SK-N-SH (cell line): ENCODE measurements around the gene AFAP1L2. TPM values are rescaled to one million over a fixed set of nuclear protein-coding genes. Genes with fewer than 3 reads are reported as not detected.

Experiments used
- CTCF ChIA-PET: fragments of 300-600, 350-600 bp; formaldehyde crosslinking; extraction: SDS; loops from one replicate; lab custom pipeline; 2021; lab: Yijun Ruan, JAX
- POLR2A ChIA-PET: fragments of 350-600 bp; sonication (Branson Sonifier 250); formaldehyde crosslinking; extraction: SDS; loops from one replicate; lab custom pipeline; 2020; ENCODE audit warnings: antibody characterized with exemption, inconsistent platforms; lab: Yijun Ruan, JAX
- DNase-seq: peaks from one replicate; pipeline ENCODE4 v3.0.0; 2012
- H2AFZ ChIP-seq: fragments of 200-600 bp; sonication (generic); 2 replicates; pipeline ENCODE4 v1.8.1; 2016; ENCODE audit warnings: antibody characterized with exemption, mild to moderate bottlenecking, low read depth
- H3F3A ChIP-seq: fragments of 200-600 bp; sonication (generic); replicated peaks from 2 replicates; pipeline ENCODE3; 2016; ENCODE audit warnings: antibody characterized with exemption, mild to moderate bottlenecking; ENCODE audit not compliant: insufficient read depth
- H3K27ac ChIP-seq, 2 experiments: fragments of 200-500 bp in 1 of 2; fragments of 200-600 bp in 1 of 2; sonication (Bioruptor generic) in 1 of 2; sonication (generic), shearing (Covaris generic) in 1 of 2; 2 replicates each; pipeline versions ENCODE4 v1.5.1 to v1.6.1; 2014 to 2016; ENCODE audit warnings: low read depth in 2 of 2, inconsistent platforms in 1 of 2, low read length in 1 of 2, mild to moderate bottlenecking in 1 of 2, mixed read lengths in 1 of 2
- H3K27me3 ChIP-seq: fragments of 200-600 bp; sonication (generic), shearing (Covaris generic); 2 replicates; pipeline ENCODE4 v1.6.1; 2016; ENCODE audit warnings: mixed run types; ENCODE audit not compliant: insufficient read depth
- H3K36me3 ChIP-seq, 2 experiments: fragments of 200-500 bp in 1 of 2; fragments of 200-600 bp in 1 of 2; sonication (Bioruptor generic) in 1 of 2; sonication (generic) in 1 of 2; replicated peaks in 1 of 2; 2 replicates each; pipeline versions ENCODE3 to v1.5.1; 2014 to 2016; ENCODE audit warnings: low read length in 1 of 2, mild to moderate bottlenecking in 1 of 2; ENCODE audit not compliant: insufficient read depth in 2 of 2, control insufficient read depth in 1 of 2
- H3K4me1 ChIP-seq, 2 experiments: fragments of 200-500 bp in 1 of 2; fragments of 200-600 bp in 1 of 2; sonication (Bioruptor generic) in 1 of 2; sonication (generic), shearing (Covaris generic) in 1 of 2; 2 replicates each; pipeline versions ENCODE4 v1.5.1 to v1.6.1; 2014 to 2016; ENCODE audit warnings: low read depth in 1 of 2, low read length in 1 of 2, mixed run types in 1 of 2; ENCODE audit not compliant: insufficient read depth in 2 of 2, control insufficient read depth in 1 of 2
- H3K4me2 ChIP-seq: fragments of 200-600 bp; sonication (generic), shearing (Covaris generic); 2 replicates; pipeline ENCODE4 v1.6.1; 2017; ENCODE audit warnings: mixed run types
- H3K4me3 ChIP-seq, 2 experiments: fragments of 200-500 bp in 1 of 2; fragments of 200-600 bp in 1 of 2; sonication (Bioruptor generic) in 1 of 2; sonication (generic), shearing (Covaris generic) in 1 of 2; 2 replicates each; pipeline versions ENCODE4 v1.5.1 to v1.8.1; 2014 to 2016; ENCODE audit warnings: low read depth in 2 of 2, inconsistent platforms in 1 of 2, low read length in 1 of 2, mild to moderate bottlenecking in 1 of 2, mixed read lengths in 1 of 2, moderate library complexity in 1 of 2
- H3K79me2 ChIP-seq: fragments of 200-600 bp; sonication (generic); 2 replicates; pipeline ENCODE4 v1.8.1; 2017; ENCODE audit warnings: mild to moderate bottlenecking; ENCODE audit not compliant: insufficient read depth
- H3K9ac ChIP-seq: fragments of 200-600 bp; sonication (generic); 2 replicates; pipeline ENCODE4 v1.6.1; 2017; ENCODE audit warnings: mixed run types
- H3K9me2 ChIP-seq: fragments of 200-600 bp; sonication (generic); 2 replicates; pipeline ENCODE4 v1.6.1; 2017; ENCODE audit warnings: mixed run types
- H3K9me3 ChIP-seq: fragments of 200-600 bp; sonication (generic); 2 replicates; pipeline ENCODE4 v1.6.1; 2017; ENCODE audit warnings: mixed run types, mild to moderate bottlenecking, moderate library complexity
- H4K20me1 ChIP-seq: fragments of 200-600 bp; sonication (generic); 2 replicates; pipeline ENCODE4 v1.6.1; 2017; ENCODE audit warnings: mild to moderate bottlenecking, mixed run types; ENCODE audit not compliant: insufficient read depth
- ELF1 ChIP-seq: IDR thresholded peaks from 2 replicates; pipeline ENCODE4 v1.4.0; 2012
- EP300 ChIP-seq, 2 experiments: IDR thresholded peaks; 2 replicates each; pipeline versions ENCODE4 v1.4.0 to v1.6.1; 2012; ENCODE audit warnings: borderline replicate concordance in 1 of 2, low read depth in 1 of 2, low read length in 1 of 2
- FOSL2 ChIP-seq: IDR thresholded peaks from 2 replicates; pipeline ENCODE4 v1.4.0; 2012; ENCODE audit warnings: low read depth, mild to moderate bottlenecking, moderate library complexity, borderline replicate concordance
- JUND ChIP-seq: IDR thresholded peaks from 2 replicates; pipeline ENCODE4 v1.4.0; 2012
- MXI1 ChIP-seq: IDR thresholded peaks from 2 replicates; pipeline ENCODE4 v1.6.1; 2012; ENCODE audit warnings: mild to moderate bottlenecking, low read depth, low read length, improper control_type of control experiment
- NFIC ChIP-seq: IDR thresholded peaks from 2 replicates; pipeline ENCODE4 v1.4.0; 2012; ENCODE audit warnings: borderline replicate concordance
- POLR2AphosphoS5 ChIP-seq: IDR thresholded peaks from 2 replicates; pipeline ENCODE4 v1.6.1; 2012; ENCODE audit warnings: low read depth, low read length
- RCOR1 ChIP-seq: fragments of 150-350 bp; IDR thresholded peaks from 2 replicates; pipeline ENCODE4 v1.6.1; 2017; ENCODE audit warnings: antibody characterized with exemption, low read length
- SIN3A ChIP-seq: IDR thresholded peaks from 2 replicates; pipeline ENCODE4 v1.6.1; 2012; ENCODE audit warnings: low read depth, mild to moderate bottlenecking, low read length, moderate library complexity, borderline replicate concordance
- TAF1 ChIP-seq: IDR thresholded peaks from 2 replicates; pipeline ENCODE4 v1.6.1; 2012; ENCODE audit warnings: low read depth, mild to moderate bottlenecking, low read length, moderate library complexity, borderline replicate concordance
- TEAD4 ChIP-seq: IDR thresholded peaks from 2 replicates; pipeline ENCODE4 v1.4.0; 2012; ENCODE audit warnings: mild to moderate bottlenecking, borderline replicate concordance; ENCODE audit not compliant: insufficient read depth
- YY1 ChIP-seq: IDR thresholded peaks from 2 replicates; pipeline ENCODE4 v1.4.0; 2012; ENCODE audit warnings: low read depth, mild to moderate bottlenecking
- WGBS: methylation state at CpG from one replicate; pipeline ENCODE4 v1.1.6; 2017; ENCODE audit warnings: low lambda C conversion rate; 5-methylcytosine and 5-hydroxymethylcytosine counted together
- polyA plus RNA-seq, 3 experiments: library from polyadenylated mRNA; depleted of rRNA; stranded (reverse); fragments of >200 nt; gene quantifications; 2 replicates each; pipeline ENCODE4 v1.2.3, GENCODE V29; 2012
- TF ChIP-seq, protein P1 (sequence below): fragments of 150-350 bp; IDR thresholded peaks from 2 replicates; pipeline ENCODE4 v1.6.1; 2016; ENCODE audit warnings: mild to moderate bottlenecking, low read depth, low read length
- TF ChIP-seq, protein P2 (sequence below): IDR thresholded peaks from 2 replicates; pipeline ENCODE4 v1.4.0; 2012; ENCODE audit warnings: low read depth, borderline replicate concordance
- TF ChIP-seq, protein P3 (sequence below): IDR thresholded peaks from 2 replicates; pipeline ENCODE4 v1.4.0; 2012; ENCODE audit warnings: low read depth, borderline replicate concordance
- TF ChIP-seq, protein P4 (sequence below): fragments of 200-600 bp; sonication (generic); IDR thresholded peaks from 2 replicates; pipeline ENCODE4 v1.6.1; 2017; ENCODE audit warnings: antibody characterized with exemption, mild to moderate bottlenecking, moderate library complexity

AFAP1L2 gene
- polyA plus RNA-seq, 1 of the 3 experiments (the other 2 are of a cell fraction) = 0.54 TPM

DNA sequence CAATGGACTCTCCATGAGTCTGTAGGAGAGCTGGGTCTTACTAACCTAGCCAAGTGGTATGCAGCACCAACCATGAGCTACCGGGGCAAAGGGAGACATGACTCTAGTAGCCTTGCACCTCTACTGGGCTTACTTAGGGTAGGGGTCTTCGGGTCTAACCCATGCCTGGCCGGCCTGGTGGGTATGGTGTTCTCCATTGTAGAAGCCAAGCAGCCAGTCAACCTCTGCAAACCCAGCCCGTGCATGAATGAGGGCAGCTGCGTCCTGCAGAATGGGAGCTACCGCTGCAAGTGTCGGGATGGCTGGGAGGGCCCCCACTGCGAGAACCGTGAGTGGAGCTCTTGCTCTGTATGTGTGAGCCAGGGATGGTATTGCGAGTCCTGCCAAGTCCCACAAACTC, 114.3 kb downstream of the AFAP1L2 start:
- ChIA-PET CTCF (interaction anchor here (0.8 to 5.2 kb wide), 5 partner anchors 14 to 258 kb away, joined by 3 to 37 read pairs (median 5); no protein-coding TSS in a partner anchor), POLR2A (no interaction called here)
- no peaks in the 10 kb centered on the region; a peak in 1 of 4 replicates for H3K4me1 ChIP-seq
- WGBS = 88% methylated on average over 6 of the region's 10 CpGs
- no peak overlapping the region for H2AFZ ChIP-seq
- H3K9me3 ChIP-seq = 0 out of 2 replicates have a peak, but pooled peaks cover 5% of the 10 kb centered on the region
- no peak overlapping the region for H3K4me3 ChIP-seq
- H3K4me2 ChIP-seq = no peak overlapping the region
- H3K27me3 ChIP-seq = no peaks in the 10 kb centered on the region
- DNase-seq = no peak
- H3F3A ChIP-seq = no peaks in the 10 kb centered on the region
- no peak overlapping the region for H3K9ac ChIP-seq
- TF ChIP-seq NFIC (no peak), TAF1 (no peak), TEAD4 (no peak), EP300 (IDR thresholded peaks at IDR 0.05; ENCODE audit: borderline replicate concordance in 1 of 2, low read depth in 1 of 2, low read length in 1 of 2) (no peak), YY1 (no peak), POLR2AphosphoS5 (no peak), JUND (no peak), ELF1 (no peak), FOSL2 (no peak), MXI1 (no peak), RCOR1 (no peak), SIN3A (no peak)
- TF ChIP-seq, protein P1, sequence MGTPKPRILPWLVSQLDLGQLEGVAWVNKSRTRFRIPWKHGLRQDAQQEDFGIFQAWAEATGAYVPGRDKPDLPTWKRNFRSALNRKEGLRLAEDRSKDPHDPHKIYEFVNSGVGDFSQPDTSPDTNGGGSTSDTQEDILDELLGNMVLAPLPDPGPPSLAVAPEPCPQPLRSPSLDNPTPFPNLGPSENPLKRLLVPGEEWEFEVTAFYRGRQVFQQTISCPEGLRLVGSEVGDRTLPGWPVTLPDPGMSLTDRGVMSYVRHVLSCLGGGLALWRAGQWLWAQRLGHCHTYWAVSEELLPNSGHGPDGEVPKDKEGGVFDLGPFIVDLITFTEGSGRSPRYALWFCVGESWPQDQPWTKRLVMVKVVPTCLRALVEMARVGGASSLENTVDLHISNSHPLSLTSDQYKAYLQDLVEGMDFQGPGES = no peak
- TF ChIP-seq, protein P2, sequence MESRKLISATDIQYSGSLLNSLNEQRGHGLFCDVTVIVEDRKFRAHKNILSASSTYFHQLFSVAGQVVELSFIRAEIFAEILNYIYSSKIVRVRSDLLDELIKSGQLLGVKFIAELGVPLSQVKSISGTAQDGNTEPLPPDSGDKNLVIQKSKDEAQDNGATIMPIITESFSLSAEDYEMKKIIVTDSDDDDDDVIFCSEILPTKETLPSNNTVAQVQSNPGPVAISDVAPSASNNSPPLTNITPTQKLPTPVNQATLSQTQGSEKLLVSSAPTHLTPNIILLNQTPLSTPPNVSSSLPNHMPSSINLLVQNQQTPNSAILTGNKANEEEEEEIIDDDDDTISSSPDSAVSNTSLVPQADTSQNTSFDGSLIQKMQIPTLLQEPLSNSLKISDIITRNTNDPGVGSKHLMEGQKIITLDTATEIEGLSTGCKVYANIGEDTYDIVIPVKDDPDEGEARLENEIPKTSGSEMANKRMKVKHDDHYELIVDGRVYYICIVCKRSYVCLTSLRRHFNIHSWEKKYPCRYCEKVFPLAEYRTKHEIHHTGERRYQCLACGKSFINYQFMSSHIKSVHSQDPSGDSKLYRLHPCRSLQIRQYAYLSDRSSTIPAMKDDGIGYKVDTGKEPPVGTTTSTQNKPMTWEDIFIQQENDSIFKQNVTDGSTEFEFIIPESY = no peak
- TF ChIP-seq, protein P3, sequence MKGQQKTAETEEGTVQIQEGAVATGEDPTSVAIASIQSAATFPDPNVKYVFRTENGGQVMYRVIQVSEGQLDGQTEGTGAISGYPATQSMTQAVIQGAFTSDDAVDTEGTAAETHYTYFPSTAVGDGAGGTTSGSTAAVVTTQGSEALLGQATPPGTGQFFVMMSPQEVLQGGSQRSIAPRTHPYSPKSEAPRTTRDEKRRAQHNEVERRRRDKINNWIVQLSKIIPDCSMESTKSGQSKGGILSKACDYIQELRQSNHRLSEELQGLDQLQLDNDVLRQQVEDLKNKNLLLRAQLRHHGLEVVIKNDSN = no peak
- TF ChIP-seq, protein P4, sequence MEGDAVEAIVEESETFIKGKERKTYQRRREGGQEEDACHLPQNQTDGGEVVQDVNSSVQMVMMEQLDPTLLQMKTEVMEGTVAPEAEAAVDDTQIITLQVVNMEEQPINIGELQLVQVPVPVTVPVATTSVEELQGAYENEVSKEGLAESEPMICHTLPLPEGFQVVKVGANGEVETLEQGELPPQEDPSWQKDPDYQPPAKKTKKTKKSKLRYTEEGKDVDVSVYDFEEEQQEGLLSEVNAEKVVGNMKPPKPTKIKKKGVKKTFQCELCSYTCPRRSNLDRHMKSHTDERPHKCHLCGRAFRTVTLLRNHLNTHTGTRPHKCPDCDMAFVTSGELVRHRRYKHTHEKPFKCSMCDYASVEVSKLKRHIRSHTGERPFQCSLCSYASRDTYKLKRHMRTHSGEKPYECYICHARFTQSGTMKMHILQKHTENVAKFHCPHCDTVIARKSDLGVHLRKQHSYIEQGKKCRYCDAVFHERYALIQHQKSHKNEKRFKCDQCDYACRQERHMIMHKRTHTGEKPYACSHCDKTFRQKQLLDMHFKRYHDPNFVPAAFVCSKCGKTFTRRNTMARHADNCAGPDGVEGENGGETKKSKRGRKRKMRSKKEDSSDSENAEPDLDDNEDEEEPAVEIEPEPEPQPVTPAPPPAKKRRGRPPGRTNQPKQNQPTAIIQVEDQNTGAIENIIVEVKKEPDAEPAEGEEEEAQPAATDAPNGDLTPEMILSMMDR = no peak
- TF ChIP-seq, all 33 proteins: peak for 0
- H3K9me2 ChIP-seq = no peaks in the 10 kb centered on the region
- no peaks in the 10 kb centered on the region for H3K79me2 ChIP-seq
- H4K20me1 ChIP-seq = no peaks in the 10 kb centered on the region
- no peaks in the 10 kb centered on the region for H3K36me3 ChIP-seq
- H3K27ac ChIP-seq = no peak overlapping the region
